UCSD-AML1 (cell line): ENCODE data around the gene C22orf39.

Experiments
- DNase-seq: peaks from one replicate; lab custom pipeline; 2025; ENCODE audit not compliant: unreplicated experiment; lab: John Stamatoyannopoulos, UW

The C22orf39 gene

GRCh38 chr22:19477321-19478044 lies 30.0 kb upstream of the C22orf39 start:
- no peak for DNase-seq

GRCh38 chr22:19476023-19476422 lies 28.5 kb upstream of the C22orf39 start:
- no peak for DNase-seq

GRCh38 chr22:19473578-19473977 lies 26.1 kb upstream of the C22orf39 start:
- no peak for DNase-seq

- DNase-seq = no peak
Measured at GRCh38 chr22:19472233-19472632, 24.7 kb upstream of the C22orf39 start.

- no peak for DNase-seq
Measured at GRCh38 chr22:19471572-19471971, 24.1 kb upstream of the C22orf39 start.

GRCh38 chr22:19470010-19470409 lies 22.5 kb upstream of the C22orf39 start:
- DNase-seq = no peak

- no peak for DNase-seq
Measured at GRCh38 chr22:19469421-19469820, 21.9 kb upstream of the C22orf39 start.

- DNase-seq = no peak
Measured at GRCh38 chr22:19467912-19468311, 20.4 kb upstream of the C22orf39 start.

- no peak for DNase-seq
Measured at GRCh38 chr22:19466848-19467752, 19.6 kb upstream of the C22orf39 start.

- DNase-seq = no peak
Measured at GRCh38 chr22:19466126-19466716, 18.7 kb upstream of the C22orf39 start.

GRCh38 chr22:19464975-19465374 lies 17.5 kb upstream of the C22orf39 start:
- no peak for DNase-seq

GRCh38 chr22:19464546-19464945 lies 17.0 kb upstream of the C22orf39 start:
- no peak for DNase-seq

- DNase-seq = no peak
Measured at GRCh38 chr22:19463491-19464469, 16.3 kb upstream of the C22orf39 start.

- DNase-seq = no peak
Measured at GRCh38 chr22:19463008-19463407, 15.5 kb upstream of the C22orf39 start.

- no peak for DNase-seq
Measured at GRCh38 chr22:19461506-19461905, 14.0 kb upstream of the C22orf39 start.

- DNase-seq = no peak
Measured at GRCh38 chr22:19460036-19460435, 12.5 kb upstream of the C22orf39 start.

- DNase-seq = no peak
Measured at GRCh38 chr22:19457828-19458428, 10.4 kb upstream of the C22orf39 start.

- DNase-seq = no peak
Measured at GRCh38 chr22:19456541-19456940, 9.0 kb upstream of the C22orf39 start.

GRCh38 chr22:19455585-19456370 lies 8.3 kb upstream of the C22orf39 start:
- no peak for DNase-seq
